Measurements from ENCODE around the gene TRNP1. TPM values are rescaled to one million over a fixed set of nuclear protein-coding genes. Genes with fewer than 3 reads are reported as not detected.

The TRNP1 gene
- total and polyA plus RNA-seq, 10 of the 15 experiments (the other 5 are each of a cell fraction or from before 2014, with no cell fraction given): 0.13 TPM; not detected in 9

DNA sequence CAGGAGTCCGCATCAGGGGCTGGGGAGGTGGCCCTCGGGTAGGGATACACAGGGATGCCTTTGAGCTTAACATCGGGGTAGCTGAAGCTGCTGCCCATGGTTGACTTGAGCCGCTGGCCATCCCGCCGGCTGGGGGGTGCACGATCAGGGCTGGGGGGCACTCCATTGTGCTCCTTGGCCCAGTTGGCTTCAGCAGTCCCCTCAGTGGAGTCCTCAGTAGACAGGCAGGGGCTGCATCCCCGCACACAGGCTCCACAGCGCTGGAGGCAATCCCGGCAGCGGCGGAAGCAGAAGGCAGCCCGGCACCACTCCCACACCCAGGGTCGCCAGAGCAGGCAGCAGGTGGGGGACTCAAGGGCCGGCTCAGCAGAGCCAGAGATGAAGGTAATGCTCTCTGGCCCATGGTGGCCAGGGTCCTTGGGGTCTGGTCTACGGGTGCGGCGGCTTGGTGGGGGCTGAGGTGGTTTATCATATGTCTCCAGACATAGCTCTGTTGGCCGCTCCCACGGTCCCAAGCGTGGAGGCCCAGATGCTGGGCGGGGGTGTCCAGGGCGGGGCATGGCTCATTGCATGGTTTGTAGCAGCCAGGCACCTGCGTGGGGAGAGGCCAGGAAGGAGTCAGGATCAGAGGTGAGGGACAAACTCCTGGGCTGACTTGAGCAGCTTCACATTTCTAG lies 41.5 kb upstream of the TRNP1 start:
- Histone ChIP-seq H3K36me3 (ENCODE audit: control insufficient read depth in 2 of 2, insufficient read depth in 2 of 2, low read length in 1 of 2) (peaks cover 0 to 3% of the 10 kb centered on the region in 2 experiments; a peak in 2 of 4 replicates), H3K27me3 (replicated peaks in 1 of 2; ENCODE audit: control insufficient read depth in 2 of 2, insufficient read depth in 2 of 2, low read length in 1 of 2) (no peaks in the 10 kb centered on the region), H3K27ac (ENCODE audit: control insufficient read depth, insufficient read depth) (no peak overlapping the region), H3K9ac (ENCODE audit: control insufficient read depth, insufficient read depth, low read length) (no peak overlapping the region), H3K4me2 (ENCODE audit: control insufficient read depth, insufficient read depth) (no peak overlapping the region), H2AFZ (ENCODE audit: control insufficient read depth, low read depth, low read length) (no peak overlapping the region), H3K79me2 (ENCODE audit: control insufficient read depth, insufficient read depth, low read length) (no peaks in the 10 kb centered on the region), H3K4me3 (no peak overlapping the region), H4K20me1 (ENCODE audit: control insufficient read depth, insufficient read depth) (no peaks in the 10 kb centered on the region), H3K4me1 (ENCODE audit: control insufficient read depth, insufficient read depth, low read length) (no peaks in the 10 kb centered on the region), H3K9me3 (replicated peaks; ENCODE audit: control insufficient read depth, insufficient read depth, low read length) (no peaks in the 10 kb centered on the region; the same call in 2 of the 3 replicates)
- POLR2A ChIA-PET: no interaction called here
- CTCF ChIA-PET: no interaction called here
- TF ChIP-seq TAF1 (IDR thresholded peaks at IDR 0.05; ENCODE audit: borderline replicate concordance, low read depth, low read length): no peak
- TF ChIP-seq ZNF217 (IDR thresholded peaks at IDR 0.05): no peak
- TF ChIP-seq, protein P1, sequence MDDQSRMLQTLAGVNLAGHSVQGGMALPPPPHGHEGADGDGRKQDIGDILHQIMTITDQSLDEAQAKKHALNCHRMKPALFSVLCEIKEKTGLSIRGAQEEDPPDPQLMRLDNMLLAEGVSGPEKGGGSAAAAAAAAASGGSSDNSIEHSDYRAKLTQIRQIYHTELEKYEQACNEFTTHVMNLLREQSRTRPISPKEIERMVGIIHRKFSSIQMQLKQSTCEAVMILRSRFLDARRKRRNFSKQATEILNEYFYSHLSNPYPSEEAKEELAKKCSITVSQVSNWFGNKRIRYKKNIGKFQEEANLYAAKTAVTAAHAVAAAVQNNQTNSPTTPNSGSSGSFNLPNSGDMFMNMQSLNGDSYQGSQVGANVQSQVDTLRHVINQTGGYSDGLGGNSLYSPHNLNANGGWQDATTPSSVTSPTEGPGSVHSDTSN (IDR thresholded peaks at IDR 0.05; ENCODE audit: insufficient replicate concordance, low read depth, low read length): no peak
- TF ChIP-seq, protein P2, sequence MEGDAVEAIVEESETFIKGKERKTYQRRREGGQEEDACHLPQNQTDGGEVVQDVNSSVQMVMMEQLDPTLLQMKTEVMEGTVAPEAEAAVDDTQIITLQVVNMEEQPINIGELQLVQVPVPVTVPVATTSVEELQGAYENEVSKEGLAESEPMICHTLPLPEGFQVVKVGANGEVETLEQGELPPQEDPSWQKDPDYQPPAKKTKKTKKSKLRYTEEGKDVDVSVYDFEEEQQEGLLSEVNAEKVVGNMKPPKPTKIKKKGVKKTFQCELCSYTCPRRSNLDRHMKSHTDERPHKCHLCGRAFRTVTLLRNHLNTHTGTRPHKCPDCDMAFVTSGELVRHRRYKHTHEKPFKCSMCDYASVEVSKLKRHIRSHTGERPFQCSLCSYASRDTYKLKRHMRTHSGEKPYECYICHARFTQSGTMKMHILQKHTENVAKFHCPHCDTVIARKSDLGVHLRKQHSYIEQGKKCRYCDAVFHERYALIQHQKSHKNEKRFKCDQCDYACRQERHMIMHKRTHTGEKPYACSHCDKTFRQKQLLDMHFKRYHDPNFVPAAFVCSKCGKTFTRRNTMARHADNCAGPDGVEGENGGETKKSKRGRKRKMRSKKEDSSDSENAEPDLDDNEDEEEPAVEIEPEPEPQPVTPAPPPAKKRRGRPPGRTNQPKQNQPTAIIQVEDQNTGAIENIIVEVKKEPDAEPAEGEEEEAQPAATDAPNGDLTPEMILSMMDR (IDR thresholded peaks at IDR 0.05 in 2 of 3, conservative IDR thresholded peaks at IDR 0.05 in 1 of 3; ENCODE audit: control insufficient read depth in 2 of 3, extremely low read depth in 1 of 3, insufficient read depth in 1 of 3, low read depth in 3 of 3, low read length in 3 of 3): no peak
- TF ChIP-seq DPF2 (IDR thresholded peaks at IDR 0.05): no peak
- no peak for TF ChIP-seq SP1 (IDR thresholded peaks at IDR 0.05; ENCODE audit: low read depth, low read length)
- TF ChIP-seq, protein P3, sequence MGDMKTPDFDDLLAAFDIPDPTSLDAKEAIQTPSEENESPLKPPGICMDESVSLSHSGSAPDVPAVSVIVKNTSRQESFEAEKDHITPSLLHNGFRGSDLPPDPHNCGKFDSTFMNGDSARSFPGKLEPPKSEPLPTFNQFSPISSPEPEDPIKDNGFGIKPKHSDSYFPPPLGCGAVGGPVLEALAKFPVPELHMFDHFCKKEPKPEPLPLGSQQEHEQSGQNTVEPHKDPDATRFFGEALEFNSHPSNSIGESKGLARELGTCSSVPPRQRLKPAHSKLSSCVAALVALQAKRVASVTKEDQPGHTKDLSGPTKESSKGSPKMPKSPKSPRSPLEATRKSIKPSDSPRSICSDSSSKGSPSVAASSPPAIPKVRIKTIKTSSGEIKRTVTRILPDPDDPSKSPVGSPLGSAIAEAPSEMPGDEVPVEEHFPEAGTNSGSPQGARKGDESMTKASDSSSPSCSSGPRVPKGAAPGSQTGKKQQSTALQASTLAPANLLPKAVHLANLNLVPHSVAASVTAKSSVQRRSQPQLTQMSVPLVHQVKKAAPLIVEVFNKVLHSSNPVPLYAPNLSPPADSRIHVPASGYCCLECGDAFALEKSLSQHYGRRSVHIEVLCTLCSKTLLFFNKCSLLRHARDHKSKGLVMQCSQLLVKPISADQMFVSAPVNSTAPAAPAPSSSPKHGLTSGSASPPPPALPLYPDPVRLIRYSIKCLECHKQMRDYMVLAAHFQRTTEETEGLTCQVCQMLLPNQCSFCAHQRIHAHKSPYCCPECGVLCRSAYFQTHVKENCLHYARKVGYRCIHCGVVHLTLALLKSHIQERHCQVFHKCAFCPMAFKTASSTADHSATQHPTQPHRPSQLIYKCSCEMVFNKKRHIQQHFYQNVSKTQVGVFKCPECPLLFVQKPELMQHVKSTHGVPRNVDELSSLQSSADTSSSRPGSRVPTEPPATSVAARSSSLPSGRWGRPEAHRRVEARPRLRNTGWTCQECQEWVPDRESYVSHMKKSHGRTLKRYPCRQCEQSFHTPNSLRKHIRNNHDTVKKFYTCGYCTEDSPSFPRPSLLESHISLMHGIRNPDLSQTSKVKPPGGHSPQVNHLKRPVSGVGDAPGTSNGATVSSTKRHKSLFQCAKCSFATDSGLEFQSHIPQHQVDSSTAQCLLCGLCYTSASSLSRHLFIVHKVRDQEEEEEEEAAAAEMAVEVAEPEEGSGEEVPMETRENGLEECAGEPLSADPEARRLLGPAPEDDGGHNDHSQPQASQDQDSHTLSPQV (IDR thresholded peaks at IDR 0.05): no peak
- TF ChIP-seq ZNF384 (IDR thresholded peaks at IDR 0.05; ENCODE audit: borderline replicate concordance, low read depth, low read length): no peak
- no peak for TF ChIP-seq NFYA (IDR thresholded peaks at IDR 0.05; ENCODE audit: borderline replicate concordance, low read depth, low read length)
- no peak for TF ChIP-seq MEF2A (IDR thresholded peaks at IDR 0.05; ENCODE audit: insufficient read depth, low read depth, low read length)
- no peak for TF ChIP-seq FOXK2 (IDR thresholded peaks at IDR 0.05)
- TF ChIP-seq BHLHE40 (IDR thresholded peaks at IDR 0.05; ENCODE audit: borderline replicate concordance in 1 of 2, low read depth in 2 of 2, low read length in 1 of 2): no peak
- 73% methylated on average over 22 of the region's 24 CpGs for WGBS (ENCODE audit: insufficient coverage, insufficient replicate concordance, low lambda C conversion rate, missing lambda C conversion rate)
- in situ Hi-C loops (cut with MboI) (no loop called here), intact Hi-C loops (cut with micrococcal nuclease; ENCODE audit: unreplicated experiment) (no loop called here)
- ATAC-seq: no peak
- SMC1A ChIA-PET (ENCODE audit: uncharacterized antibody, unreplicated experiment): no interaction called here
- no peak for DNase-seq (ENCODE audit: low read depth, low spot score)
- RAD21 ChIA-PET (ENCODE audit: unreplicated experiment): no interaction called here
- BruUV-seq (replicated peaks): no TSS peak
- FAIRE-seq: no peak

All from GM12878 (cell line).